Chondrocyte (in vitro differentiated cells): Measurements from ENCODE around the gene ARMC10. TPM values are rescaled to one million over a fixed set of nuclear protein-coding genes. Genes with fewer than 3 reads are reported as not detected.

Experiments
- DNase-seq: peaks from one replicate; pipeline ENCODE4 v3.0.0; 2021; ENCODE audit warnings: mixed read lengths, low spot score
- H3K27ac Mint-ChIP-seq: one replicate; pipeline ENCODE4 v1.8.0; 2021; ENCODE audit warnings: mild to moderate bottlenecking, moderate library complexity, mixed read lengths; ENCODE audit not compliant: unreplicated experiment
- H3K27me3 Mint-ChIP-seq: 2 replicates; pipeline ENCODE4 v1.8.0; 2021; ENCODE audit warnings: low read depth, mixed read lengths
- H3K36me3 Mint-ChIP-seq: 2 replicates; pipeline ENCODE4 v1.8.0; 2021; ENCODE audit warnings: low read depth, mixed read lengths
- H3K4me1 Mint-ChIP-seq: 2 replicates; pipeline ENCODE4 v1.8.0; 2021; ENCODE audit warnings: low read depth, mild to moderate bottlenecking, mixed read lengths
- H3K4me3 Mint-ChIP-seq: one replicate; pipeline ENCODE4 v1.8.0; 2021; ENCODE audit warnings: mild to moderate bottlenecking, moderate library complexity, mixed read lengths; ENCODE audit not compliant: unreplicated experiment
- H3K9me3 Mint-ChIP-seq: 2 replicates; pipeline ENCODE4 v1.8.0; 2021; ENCODE audit warnings: low read depth, mixed read lengths
- CTCF ChIP-seq: fragments of 200-600 bp; sonication (generic); IDR thresholded peaks from 2 replicates; pipeline ENCODE4 v1.5.0; 2021; ENCODE audit warnings: antibody characterized with exemption, mild to moderate bottlenecking, moderate library complexity
- total RNA-seq: library from RNA; stranded (reverse); gene quantifications from 3 replicates; pipeline ENCODE4 v1.2.1, GENCODE V29; 2021

Gene ARMC10
- total RNA-seq, 1 donor from 2014 or later: 22.6 TPM

- H3K4me3 Mint-ChIP-seq: no peak overlapping the region
- H3K4me1 Mint-ChIP-seq: no peaks in the 10 kb centered on the region
- no peaks in the 10 kb centered on the region for H3K27me3 Mint-ChIP-seq
- DNase-seq: no peak
- H3K9me3 Mint-ChIP-seq: no peaks in the 10 kb centered on the region
- no peak for TF ChIP-seq CTCF
- H3K36me3 Mint-ChIP-seq: peaks cover under 1% of the 10 kb centered on the region
- no peak overlapping the region for H3K27ac Mint-ChIP-seq
Measured at GRCh38 chr7:103059471-103059870, 15.5 kb upstream of the ARMC10 start.

GRCh38 chr7:103063895-103064294 lies 11.0 kb upstream of the ARMC10 start:
- H3K4me3 Mint-ChIP-seq: no peak overlapping the region
- no peak overlapping the region for H3K27ac Mint-ChIP-seq
- peaks cover 3% of the 10 kb centered on the region for H3K9me3 Mint-ChIP-seq
- no peak for TF ChIP-seq CTCF
- no peak for DNase-seq
- H3K4me1 Mint-ChIP-seq: no peaks in the 10 kb centered on the region
- no peaks in the 10 kb centered on the region for H3K36me3 Mint-ChIP-seq
- no peaks in the 10 kb centered on the region for H3K27me3 Mint-ChIP-seq

- H3K27ac Mint-ChIP-seq: no peak overlapping the region
- peak; percentile 69 for TF ChIP-seq CTCF
- no peak for DNase-seq
- no peaks in the 10 kb centered on the region for H3K27me3 Mint-ChIP-seq
- H3K9me3 Mint-ChIP-seq: peaks cover 3% of the 10 kb centered on the region
- H3K36me3 Mint-ChIP-seq: no peaks in the 10 kb centered on the region
- no peaks in the 10 kb centered on the region for H3K4me1 Mint-ChIP-seq
- no peak overlapping the region for H3K4me3 Mint-ChIP-seq
Measured at GRCh38 chr7:103065667-103066066, 9.3 kb upstream of the ARMC10 start.

GRCh38 chr7:103068414-103069403 lies 6.2 kb upstream of the ARMC10 start:
- Mint-ChIP-seq H3K27ac (no peak overlapping the region), H3K27me3 (no peaks in the 10 kb centered on the region), H3K9me3 (peaks cover 3% of the 10 kb centered on the region), H3K4me1 (peaks cover 2% of the 10 kb centered on the region), H3K4me3 (no peak overlapping the region), H3K36me3 (no peaks in the 10 kb centered on the region)
- no peak for TF ChIP-seq CTCF
- DNase-seq: no peak

- H3K27me3 Mint-ChIP-seq: no peaks in the 10 kb centered on the region
- H3K4me3 Mint-ChIP-seq: no peak overlapping the region
- no peak for DNase-seq
- no peak overlapping the region for H3K27ac Mint-ChIP-seq
- H3K36me3 Mint-ChIP-seq: no peaks in the 10 kb centered on the region
- H3K4me1 Mint-ChIP-seq: peaks cover 17% of the 10 kb centered on the region
- no peak for TF ChIP-seq CTCF
- H3K9me3 Mint-ChIP-seq: peaks cover 3% of the 10 kb centered on the region
Measured at GRCh38 chr7:103071000-103071399, 3.9 kb upstream of the ARMC10 start.
